Measurements from ENCODE around the gene GAB1.

DNA sequence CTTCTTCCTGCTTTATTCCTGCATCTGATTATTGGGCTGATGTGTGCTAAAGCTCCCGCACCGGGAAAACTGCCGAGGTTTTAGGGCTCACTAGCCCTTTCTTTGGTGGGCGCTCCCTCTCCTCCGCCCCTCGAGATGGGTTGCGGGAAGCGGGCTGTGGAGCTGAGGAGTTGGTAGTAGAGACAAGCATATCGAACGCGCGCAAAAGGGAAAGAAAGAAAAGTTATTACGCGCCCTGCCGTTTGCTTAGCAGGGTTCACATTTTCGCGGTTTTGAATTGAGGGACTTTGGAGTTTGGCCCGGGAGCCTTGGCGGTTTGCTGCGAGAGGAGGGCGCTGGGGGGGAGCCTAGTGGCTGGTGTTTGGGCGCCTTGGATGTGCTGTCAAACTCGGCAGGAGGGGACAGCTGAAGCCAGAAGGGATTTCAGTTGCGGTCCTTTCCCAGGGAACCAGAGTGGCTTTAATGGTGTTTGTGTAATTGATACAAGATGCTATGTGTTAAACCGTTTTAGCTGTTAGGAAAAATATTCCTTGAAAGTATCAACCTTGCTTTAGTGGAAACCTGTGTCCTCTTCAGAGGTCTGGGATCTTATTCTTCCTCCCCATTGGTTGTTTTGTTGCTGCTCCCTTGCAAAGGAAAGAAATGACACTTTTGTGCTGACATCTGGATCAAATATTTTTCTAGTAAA lies 1.1 kb downstream of the GAB1 start:
- TF ChIP-seq, protein P1, sequence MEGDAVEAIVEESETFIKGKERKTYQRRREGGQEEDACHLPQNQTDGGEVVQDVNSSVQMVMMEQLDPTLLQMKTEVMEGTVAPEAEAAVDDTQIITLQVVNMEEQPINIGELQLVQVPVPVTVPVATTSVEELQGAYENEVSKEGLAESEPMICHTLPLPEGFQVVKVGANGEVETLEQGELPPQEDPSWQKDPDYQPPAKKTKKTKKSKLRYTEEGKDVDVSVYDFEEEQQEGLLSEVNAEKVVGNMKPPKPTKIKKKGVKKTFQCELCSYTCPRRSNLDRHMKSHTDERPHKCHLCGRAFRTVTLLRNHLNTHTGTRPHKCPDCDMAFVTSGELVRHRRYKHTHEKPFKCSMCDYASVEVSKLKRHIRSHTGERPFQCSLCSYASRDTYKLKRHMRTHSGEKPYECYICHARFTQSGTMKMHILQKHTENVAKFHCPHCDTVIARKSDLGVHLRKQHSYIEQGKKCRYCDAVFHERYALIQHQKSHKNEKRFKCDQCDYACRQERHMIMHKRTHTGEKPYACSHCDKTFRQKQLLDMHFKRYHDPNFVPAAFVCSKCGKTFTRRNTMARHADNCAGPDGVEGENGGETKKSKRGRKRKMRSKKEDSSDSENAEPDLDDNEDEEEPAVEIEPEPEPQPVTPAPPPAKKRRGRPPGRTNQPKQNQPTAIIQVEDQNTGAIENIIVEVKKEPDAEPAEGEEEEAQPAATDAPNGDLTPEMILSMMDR (IDR thresholded peaks at IDR 0.05), result no peak
- TF ChIP-seq EP300 (IDR thresholded peaks at IDR 0.05) (no peak), POLR2AphosphoS5 (IDR thresholded peaks at IDR 0.05) (no peak)
